ENCODE results near the gene NTN3. TPM values are rescaled to one million over a fixed set of nuclear protein-coding genes. Genes with fewer than 3 reads are reported as not detected.
A peak's percentile ranks its signal among the peaks of the same experiment; 100 is the strongest.

Gene NTN3
- total and polyA plus RNA-seq, 11 donors: 0.09 to 0.50 (median 0.20) TPM; not detected in 5

- DNase-seq (peak in 1 of 5 donors; percentile 69), ATAC-seq (no peak)
- intact Hi-C loops (cut with DNase I): no loop called here
- Histone ChIP-seq H3K27ac (no peak overlapping the region), H3K9me3 (no peaks in the 10 kb centered on the region), H3K36me3 (no peaks in the 10 kb centered on the region), H3K4me1 (peaks cover 12 to 68% (median 41%) of the 10 kb centered on the region in 12 donors), H3K4me3 (no peak overlapping the region), H3K27me3 (peaks cover 11 to 59% (median 33%) of the 10 kb centered on the region in 9 donors)
- WGBS, 4 donors: 95 to 100% (median 96%) methylated on average over 5 to 27 of the region's 27 CpGs
- TF ChIP-seq, protein P1, sequence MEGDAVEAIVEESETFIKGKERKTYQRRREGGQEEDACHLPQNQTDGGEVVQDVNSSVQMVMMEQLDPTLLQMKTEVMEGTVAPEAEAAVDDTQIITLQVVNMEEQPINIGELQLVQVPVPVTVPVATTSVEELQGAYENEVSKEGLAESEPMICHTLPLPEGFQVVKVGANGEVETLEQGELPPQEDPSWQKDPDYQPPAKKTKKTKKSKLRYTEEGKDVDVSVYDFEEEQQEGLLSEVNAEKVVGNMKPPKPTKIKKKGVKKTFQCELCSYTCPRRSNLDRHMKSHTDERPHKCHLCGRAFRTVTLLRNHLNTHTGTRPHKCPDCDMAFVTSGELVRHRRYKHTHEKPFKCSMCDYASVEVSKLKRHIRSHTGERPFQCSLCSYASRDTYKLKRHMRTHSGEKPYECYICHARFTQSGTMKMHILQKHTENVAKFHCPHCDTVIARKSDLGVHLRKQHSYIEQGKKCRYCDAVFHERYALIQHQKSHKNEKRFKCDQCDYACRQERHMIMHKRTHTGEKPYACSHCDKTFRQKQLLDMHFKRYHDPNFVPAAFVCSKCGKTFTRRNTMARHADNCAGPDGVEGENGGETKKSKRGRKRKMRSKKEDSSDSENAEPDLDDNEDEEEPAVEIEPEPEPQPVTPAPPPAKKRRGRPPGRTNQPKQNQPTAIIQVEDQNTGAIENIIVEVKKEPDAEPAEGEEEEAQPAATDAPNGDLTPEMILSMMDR (IDR thresholded peaks at IDR 0.05): no peak
- no peak for TF ChIP-seq POLR2A (IDR thresholded peaks at IDR 0.05)
Observed at GRCh38 chr16:2472488-2472864, 1.4 kb downstream of the NTN3 start.

DNA sequence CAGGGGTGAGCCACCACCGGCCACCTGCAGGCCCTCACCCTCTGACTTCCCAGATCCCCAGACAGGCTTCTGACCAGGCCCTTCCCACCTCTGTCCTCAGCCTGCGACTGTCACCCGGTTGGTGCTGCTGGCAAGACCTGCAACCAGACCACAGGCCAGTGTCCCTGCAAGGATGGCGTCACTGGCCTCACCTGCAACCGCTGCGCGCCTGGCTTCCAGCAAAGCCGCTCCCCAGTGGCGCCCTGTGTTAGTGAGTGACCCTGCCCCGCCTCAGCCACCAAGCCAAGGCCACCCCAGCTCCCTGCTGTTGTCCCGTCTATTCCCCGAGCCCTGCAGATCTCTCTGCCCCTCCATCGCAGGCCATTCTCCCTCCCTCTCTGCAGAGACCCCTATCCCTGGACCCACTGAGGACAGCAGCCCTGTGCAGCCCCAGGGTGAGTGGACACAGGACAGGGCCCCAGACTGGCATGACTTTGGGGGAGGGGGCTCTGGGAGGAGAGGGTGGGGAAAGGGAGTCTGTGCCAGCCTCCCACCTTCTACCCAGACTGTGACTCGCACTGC lies 1.9 kb downstream of the NTN3 start:
- Histone ChIP-seq H3K4me3 (peak overlapping the region in 1 of 12 donors; percentile 82), H3K4me1 (peaks cover 10 to 63% (median 40%) of the 10 kb centered on the region in 12 donors), H3K9me3 (no peaks in the 10 kb centered on the region), H3K27me3 (peaks cover 11 to 54% (median 29%) of the 10 kb centered on the region in 9 donors), H3K27ac (no peak overlapping the region), H3K36me3 (no peaks in the 10 kb centered on the region)
- TF ChIP-seq POLR2A (IDR thresholded peaks at IDR 0.05): no peak
- TF ChIP-seq, protein P1 (IDR thresholded peaks at IDR 0.05): no peak
- DNase-seq: peak in 1 of 5 donors; percentile 51
- intact Hi-C loops (cut with DNase I): no loop called here
- 86 to 93% (median 90%) methylated on average over 14 of the region's 14 CpGs for WGBS, 4 donors
- ATAC-seq: no peak

GRCh38 chr16:2473446-2473926 lies 2.4 kb downstream of the NTN3 start:
- Histone ChIP-seq H3K36me3 (no peaks in the 10 kb centered on the region), H3K9me3 (no peaks in the 10 kb centered on the region), H3K4me3 (peak overlapping the region in 8 of 12 donors; percentile 13 to 87 (median 72)), H3K4me1 (peaks cover 9 to 58% (median 36%) of the 10 kb centered on the region in 12 donors), H3K27me3 (peaks cover 11 to 49% (median 28%) of the 10 kb centered on the region in 9 donors), H3K27ac (no peak overlapping the region)
- WGBS, 4 donors: 6 to 20% (median 12%) methylated on average over 16 to 49 of the region's 49 CpGs
- TF ChIP-seq POLR2A (IDR thresholded peaks at IDR 0.05): no peak
- TF ChIP-seq, protein P1 (IDR thresholded peaks at IDR 0.05): no peak
- DNase-seq (peak in 1 of 5 donors; percentile 60), ATAC-seq (no peak)
- intact Hi-C loops (cut with DNase I): no loop called here

DNA sequence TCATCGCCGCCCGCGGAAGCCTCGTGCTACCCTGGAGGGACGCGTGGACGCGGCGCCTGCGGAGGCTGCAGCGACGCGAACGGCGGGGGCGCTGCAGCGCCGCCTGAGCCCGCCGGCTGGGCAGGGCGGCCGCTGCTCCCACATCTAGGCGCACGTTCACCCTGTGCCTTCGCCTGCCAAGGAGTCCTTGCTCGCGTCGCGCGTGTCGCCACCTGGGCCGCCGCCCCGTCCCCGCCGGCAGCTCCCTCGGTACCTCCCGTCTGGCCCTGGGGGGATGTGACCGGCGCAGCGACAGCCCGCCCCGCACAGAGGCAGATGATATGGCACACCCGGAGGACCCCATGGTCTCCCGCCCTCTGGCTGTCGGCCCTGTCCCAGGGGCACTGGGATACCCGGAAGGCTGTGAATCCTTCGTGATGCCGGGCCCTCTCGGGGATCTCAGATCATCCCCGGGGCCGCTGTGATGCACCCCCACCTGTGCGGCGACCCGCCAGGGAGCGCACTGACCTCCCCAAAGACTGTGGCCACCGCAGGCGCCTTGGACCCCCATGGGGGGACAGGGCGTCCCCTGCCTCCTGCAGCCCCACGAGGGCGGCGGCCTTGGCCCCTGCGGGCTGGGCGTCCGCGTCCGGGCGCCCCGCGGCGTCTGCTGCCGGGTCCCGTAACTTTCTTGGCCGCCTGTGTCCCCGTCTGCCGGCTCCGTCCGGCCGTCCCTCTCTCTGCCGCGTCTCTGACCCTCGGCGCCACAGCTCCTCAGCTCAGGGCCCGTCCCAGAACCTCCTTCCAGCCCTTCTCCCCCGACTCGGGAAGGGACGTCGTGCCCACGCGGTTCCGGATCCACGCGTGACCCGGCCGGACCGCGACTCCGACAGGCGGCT lies 3.1 kb downstream of the NTN3 start:
- H3K9me3 ChIP-seq: no peaks in the 10 kb centered on the region
- H3K27ac ChIP-seq: peak overlapping the region; percentile 13 to 95 (median 88)
- TF ChIP-seq, protein P1 (IDR thresholded peaks at IDR 0.05): peak; percentile 6 to 59 (median 46)
- no peak for TF ChIP-seq POLR2A (IDR thresholded peaks at IDR 0.05)
- DNase-seq (peak; percentile 45 to 81 (median 56)), ATAC-seq (peak in 3 of 4 donors; percentile 57 to 74 (median 60))
- 0 to 1% (median 0%) methylated on average over 40 to 100 of the region's 100 CpGs for WGBS, 4 donors
- peaks cover 9 to 51% (median 29%) of the 10 kb centered on the region in 12 donors for H3K4me1 ChIP-seq
- no peaks in the 10 kb centered on the region for H3K36me3 ChIP-seq
- H3K4me3 ChIP-seq: peak overlapping the region; percentile 62 to 87 (median 76)
- peaks cover 11 to 43% (median 28%) of the 10 kb centered on the region in 9 donors for H3K27me3 ChIP-seq
- intact Hi-C loops (cut with DNase I): loop anchor here in 2 of 10 donors (2.0 kb wide), 3 partner anchors 23 to 45 kb away; partner anchors contain the start of gene CCNF (in 1 of the 2)

Data from heart left ventricle (tissue), 16 donors.